ENCODE measurements around the gene DNLZ.

The DNLZ gene

DNA sequence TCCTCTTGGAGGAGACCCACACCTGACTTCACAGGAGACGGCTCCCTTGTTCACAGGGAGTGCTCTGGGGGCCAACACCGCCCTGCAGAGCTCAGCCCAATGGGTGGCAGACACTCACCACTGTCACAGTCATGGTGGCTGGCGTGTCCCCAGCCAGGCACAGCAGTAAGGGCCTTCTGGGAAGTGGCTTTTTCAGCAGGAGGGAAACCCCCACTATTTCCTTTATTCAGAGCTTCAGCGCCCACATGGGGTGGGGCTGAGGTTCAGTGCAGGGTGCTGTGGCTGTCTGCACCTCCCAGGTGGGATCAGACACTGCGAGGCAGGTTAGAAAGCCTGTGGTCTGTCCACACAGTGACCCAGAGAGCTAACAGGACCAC lies 40.0 kb upstream of the DNLZ start:
- no peaks in the 10 kb centered on the region for H3K9me2 ChIP-seq (replicated peaks; ENCODE audit: insufficient read depth, low read length)
- no peaks in the 10 kb centered on the region for H3K9me3 ChIP-seq (ENCODE audit: insufficient read depth, low read length)
- no peak overlapping the region for H3K27ac ChIP-seq (ENCODE audit: low read depth, low read length)
- no peak overlapping the region for H2AFZ ChIP-seq (ENCODE audit: low read depth, low read length, severe bottlenecking)
- H3K79me2 ChIP-seq (ENCODE audit: insufficient read depth, low read length), result peaks cover 15% of the 10 kb centered on the region
- H3K4me2 ChIP-seq (ENCODE audit: low read depth, low read length, poor library complexity, severe bottlenecking), result no peak overlapping the region
- H4K20me1 ChIP-seq (ENCODE audit: low read depth, low read length), result no peaks in the 10 kb centered on the region; the same call in 1 of the 2 replicates
- TF ChIP-seq, protein P1, sequence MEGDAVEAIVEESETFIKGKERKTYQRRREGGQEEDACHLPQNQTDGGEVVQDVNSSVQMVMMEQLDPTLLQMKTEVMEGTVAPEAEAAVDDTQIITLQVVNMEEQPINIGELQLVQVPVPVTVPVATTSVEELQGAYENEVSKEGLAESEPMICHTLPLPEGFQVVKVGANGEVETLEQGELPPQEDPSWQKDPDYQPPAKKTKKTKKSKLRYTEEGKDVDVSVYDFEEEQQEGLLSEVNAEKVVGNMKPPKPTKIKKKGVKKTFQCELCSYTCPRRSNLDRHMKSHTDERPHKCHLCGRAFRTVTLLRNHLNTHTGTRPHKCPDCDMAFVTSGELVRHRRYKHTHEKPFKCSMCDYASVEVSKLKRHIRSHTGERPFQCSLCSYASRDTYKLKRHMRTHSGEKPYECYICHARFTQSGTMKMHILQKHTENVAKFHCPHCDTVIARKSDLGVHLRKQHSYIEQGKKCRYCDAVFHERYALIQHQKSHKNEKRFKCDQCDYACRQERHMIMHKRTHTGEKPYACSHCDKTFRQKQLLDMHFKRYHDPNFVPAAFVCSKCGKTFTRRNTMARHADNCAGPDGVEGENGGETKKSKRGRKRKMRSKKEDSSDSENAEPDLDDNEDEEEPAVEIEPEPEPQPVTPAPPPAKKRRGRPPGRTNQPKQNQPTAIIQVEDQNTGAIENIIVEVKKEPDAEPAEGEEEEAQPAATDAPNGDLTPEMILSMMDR (IDR thresholded peaks at IDR 0.05; ENCODE audit: insufficient read depth, low read length, poor library complexity, severe bottlenecking), result no peak
- TF ChIP-seq EZH2phosphoT487 (conservative IDR thresholded peaks at IDR 0.05; ENCODE audit: low read length), result no peak
- peaks cover 3% of the 10 kb centered on the region; the same call in 1 of the 2 replicates for H3K36me3 ChIP-seq (ENCODE audit: low read length)
- no peaks in the 10 kb centered on the region for H3K27me3 ChIP-seq (ENCODE audit: low read length)
- H3F3A ChIP-seq (ENCODE audit: insufficient read depth), result peaks cover 11% of the 10 kb centered on the region; the same call in 1 of the 2 replicates
- no peak overlapping the region for H3K4me3 ChIP-seq (ENCODE audit: insufficient read depth, low read length, poor library complexity, severe bottlenecking)
- H3K9ac ChIP-seq (ENCODE audit: low read length), result no peak overlapping the region

DNA sequence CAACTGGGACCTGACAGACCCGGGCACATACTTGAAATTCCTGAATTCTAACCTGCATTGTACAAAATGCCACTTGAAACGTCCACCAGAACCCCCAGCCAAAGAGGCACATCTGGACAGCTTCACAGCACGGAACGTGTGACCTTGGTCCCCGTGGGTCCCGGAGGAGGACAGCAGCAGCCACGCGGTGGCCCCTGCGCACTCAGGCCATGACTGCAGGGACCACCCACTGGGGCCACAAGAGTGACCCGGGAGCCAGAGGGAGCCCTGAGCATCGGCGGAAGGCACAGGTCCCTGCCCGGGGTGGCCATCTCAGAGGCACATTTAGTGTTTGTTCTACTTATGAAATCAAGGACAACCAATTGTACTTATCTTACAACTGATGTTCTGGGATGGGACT lies 38.5 kb upstream of the DNLZ start:
- no peak overlapping the region for H3K9ac ChIP-seq (ENCODE audit: low read length)
- H4K20me1 ChIP-seq (ENCODE audit: low read depth, low read length), result no peaks in the 10 kb centered on the region; the same call in 1 of the 2 replicates
- TF ChIP-seq, protein P1 (IDR thresholded peaks at IDR 0.05; ENCODE audit: insufficient read depth, low read length, poor library complexity, severe bottlenecking), result no peak
- no peak for TF ChIP-seq EZH2phosphoT487 (conservative IDR thresholded peaks at IDR 0.05; ENCODE audit: low read length)
- H3K4me2 ChIP-seq (ENCODE audit: low read depth, low read length, poor library complexity, severe bottlenecking), result no peak overlapping the region
- H3K27me3 ChIP-seq (ENCODE audit: low read length), result no peaks in the 10 kb centered on the region
- H3K9me3 ChIP-seq (ENCODE audit: insufficient read depth, low read length), result no peaks in the 10 kb centered on the region
- H3K36me3 ChIP-seq (ENCODE audit: low read length), result peaks cover 3% of the 10 kb centered on the region; the same call in 1 of the 2 replicates
- no peaks in the 10 kb centered on the region for H3K9me2 ChIP-seq (replicated peaks; ENCODE audit: insufficient read depth, low read length)
- no peak overlapping the region for H3K27ac ChIP-seq (ENCODE audit: low read depth, low read length)
- H3K79me2 ChIP-seq (ENCODE audit: insufficient read depth, low read length), result peaks cover 22% of the 10 kb centered on the region
- H3F3A ChIP-seq (ENCODE audit: insufficient read depth), result peaks cover 11% of the 10 kb centered on the region; the same call in 1 of the 2 replicates
- H2AFZ ChIP-seq (ENCODE audit: low read depth, low read length, severe bottlenecking), result no peak overlapping the region
- H3K4me3 ChIP-seq (ENCODE audit: insufficient read depth, low read length, poor library complexity, severe bottlenecking), result no peak overlapping the region

DNA sequence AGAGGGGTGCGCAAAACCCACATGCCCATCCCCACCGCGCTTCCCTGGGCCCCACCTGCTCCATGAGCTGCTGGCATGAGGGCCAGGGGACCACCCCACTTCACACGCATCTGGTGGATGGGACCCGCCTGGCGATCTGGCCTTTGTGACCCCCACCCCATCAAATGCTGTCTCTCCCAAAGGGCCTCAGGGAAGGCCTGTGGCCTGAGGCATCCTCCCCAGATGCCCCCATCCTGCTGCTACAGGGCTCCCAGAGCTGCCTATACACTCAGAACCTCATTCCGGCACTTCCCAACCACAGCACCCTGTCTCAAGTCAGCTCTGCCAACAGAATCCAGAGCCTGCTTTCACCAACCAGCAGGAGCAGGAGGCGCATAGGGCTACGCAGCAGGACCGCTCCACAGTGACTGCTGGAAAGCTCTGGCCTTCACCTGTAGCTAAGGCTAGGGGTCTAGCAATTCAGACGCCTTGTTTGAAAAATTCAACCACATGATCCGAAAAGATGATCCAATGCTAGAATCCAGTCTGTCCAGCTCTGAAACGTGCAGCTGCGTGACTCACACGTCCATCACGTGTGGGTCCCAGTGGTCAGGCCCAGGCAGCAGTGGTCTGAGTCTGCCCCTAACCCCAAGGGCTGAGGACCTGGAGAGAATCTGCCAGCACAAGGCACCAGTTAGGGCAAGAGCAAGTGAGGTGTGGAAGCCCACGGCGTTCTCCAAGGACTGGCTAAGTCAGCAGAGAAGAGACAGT lies 37.8 kb upstream of the DNLZ start:
- Histone ChIP-seq H4K20me1 (ENCODE audit: low read depth, low read length) (no peaks in the 10 kb centered on the region; the same call in 1 of the 2 replicates), H3K36me3 (ENCODE audit: low read length) (0 out of 2 replicates have a peak, but pooled peaks cover 3% of the 10 kb centered on the region), H3K9me2 (replicated peaks; ENCODE audit: insufficient read depth, low read length) (no peaks in the 10 kb centered on the region), H3K9ac (ENCODE audit: low read length) (no peak overlapping the region), H3K79me2 (ENCODE audit: insufficient read depth, low read length) (peaks cover 22% of the 10 kb centered on the region), H3K27ac (ENCODE audit: low read depth, low read length) (no peak overlapping the region), H3K4me3 (ENCODE audit: insufficient read depth, low read length, poor library complexity, severe bottlenecking) (no peak overlapping the region), H3F3A (ENCODE audit: insufficient read depth) (peaks cover 11% of the 10 kb centered on the region; the same call in 1 of the 2 replicates), H3K27me3 (ENCODE audit: low read length) (no peaks in the 10 kb centered on the region), H3K9me3 (ENCODE audit: insufficient read depth, low read length) (no peaks in the 10 kb centered on the region), H2AFZ (ENCODE audit: low read depth, low read length, severe bottlenecking) (no peak overlapping the region), H3K4me2 (ENCODE audit: low read depth, low read length, poor library complexity, severe bottlenecking) (no peak overlapping the region)
- TF ChIP-seq, protein P1 (IDR thresholded peaks at IDR 0.05; ENCODE audit: insufficient read depth, low read length, poor library complexity, severe bottlenecking), result no peak
- TF ChIP-seq EZH2phosphoT487 (conservative IDR thresholded peaks at IDR 0.05; ENCODE audit: low read length), result no peak
